ENCODE results near the gene SLC30A10. TPM values are rescaled to one million over a fixed set of nuclear protein-coding genes. Genes with fewer than 3 reads are reported as not detected.

The SLC30A10 gene
- total and polyA plus RNA-seq, 2 donors (not counting 1 experiment from before 2014, with no cell fraction given): 0.06 TPM; not detected in 1

- Mint-ChIP-seq H3K9me3 (ENCODE audit: insufficient read depth) (no peaks in the 10 kb centered on the region), H3K4me3 (no peak overlapping the region)
- CTCF ChIA-PET: no interaction called here
Observed at GRCh38 chr1:219902951-219903350, 25.4 kb downstream of the SLC30A10 start.

GRCh38 chr1:219900882-219901281, 27.5 kb downstream of the SLC30A10 start:
- no CpG with 5 or more reads among the region's 1 CpG for WGBS (ENCODE audit: insufficient coverage)
- Histone ChIP-seq H3K36me3 (replicated peaks in 1 of 2; ENCODE audit: control extremely low read depth in 1 of 2, control insufficient read depth in 1 of 2, extremely low read depth in 1 of 2, insufficient read depth in 2 of 2, low read length in 1 of 2) (no peaks in the 10 kb centered on the region), H3K4me2 (replicated peaks; ENCODE audit: low read depth, low read length, poor library complexity, severe bottlenecking) (no peak overlapping the region), H3K27me3 (replicated peaks in 1 of 4; ENCODE audit: control extremely low read depth in 1 of 4, control insufficient read depth in 3 of 4, insufficient read depth in 4 of 4, low read length in 3 of 4) (no peaks in the 10 kb centered on the region), H3K9ac (ENCODE audit: low read length) (no peak overlapping the region), H3K9me3 (ENCODE audit: control extremely low read depth in 1 of 3, control insufficient read depth in 2 of 3, insufficient read depth in 1 of 3, low read length in 2 of 3) (no peaks in the 10 kb centered on the region), H3K4me1 (ENCODE audit: control insufficient read depth in 2 of 2, insufficient read depth in 2 of 2, low read length in 2 of 2) (no peaks in the 10 kb centered on the region), H2AFZ (ENCODE audit: insufficient read depth, low read depth, low read length, poor library complexity, severe bottlenecking) (no peak overlapping the region), H3K79me2 (ENCODE audit: control insufficient read depth, insufficient read depth, low read length) (no peaks in the 10 kb centered on the region), H3K4me3 (ENCODE audit: control extremely low read depth in 1 of 5, extremely low read depth in 1 of 5, insufficient read depth in 1 of 5, low read depth in 2 of 5, low read length in 4 of 5) (no peak overlapping the region), H3K27ac (ENCODE audit: low read length in 2 of 2) (no peak overlapping the region), H4K20me1 (ENCODE audit: control insufficient read depth, insufficient read depth, low read length, poor library complexity, severe bottlenecking) (no peaks in the 10 kb centered on the region)
- ChIA-PET POLR2A (no interaction called here), CTCF (no interaction called here)
- TF ChIP-seq EZH2 (IDR thresholded peaks at IDR 0.05; ENCODE audit: borderline replicate concordance, insufficient read depth, low read depth, low read length, poor library complexity, severe bottlenecking): no peak
- no peak for TF ChIP-seq CTCF (IDR thresholded peaks at IDR 0.05)
- Mint-ChIP-seq H3K27ac (no peak overlapping the region), H3K9me3 (ENCODE audit: insufficient read depth) (no peaks in the 10 kb centered on the region), H3K4me3 (no peak overlapping the region), H3K27me3 (peaks cover 12% of the 10 kb centered on the region), H3K4me1 (no peaks in the 10 kb centered on the region)
- intact Hi-C loops (cut with micrococcal nuclease): no loop called here
- ATAC-seq (ENCODE audit: low read depth): no peak
- DNase-seq: no peak

More at GRCh38 chr1:219902951-219903350, 25.4 kb downstream of the SLC30A10 start:
- POLR2A ChIA-PET: no interaction called here
- Mint-ChIP-seq H3K4me1 (peaks cover 3% of the 10 kb centered on the region), H3K27ac (no peak overlapping the region), H3K27me3 (peaks cover 13% of the 10 kb centered on the region)
- Histone ChIP-seq H2AFZ (ENCODE audit: insufficient read depth, low read depth, low read length, poor library complexity, severe bottlenecking) (no peak overlapping the region), H3K27ac (ENCODE audit: low read length in 2 of 2) (no peak overlapping the region), H3K79me2 (ENCODE audit: control insufficient read depth, insufficient read depth, low read length) (no peaks in the 10 kb centered on the region), H3K4me1 (ENCODE audit: control insufficient read depth in 2 of 2, insufficient read depth in 2 of 2, low read length in 2 of 2) (no peaks in the 10 kb centered on the region), H3K27me3 (replicated peaks in 1 of 4; ENCODE audit: control extremely low read depth in 1 of 4, control insufficient read depth in 3 of 4, insufficient read depth in 4 of 4, low read length in 3 of 4) (peaks cover 0 to 2% (median 0%) of the 10 kb centered on the region in 4 experiments), H3K4me3 (ENCODE audit: control extremely low read depth in 1 of 5, extremely low read depth in 1 of 5, insufficient read depth in 1 of 5, low read depth in 2 of 5, low read length in 4 of 5) (no peak overlapping the region), H3K9ac (ENCODE audit: low read length) (no peak overlapping the region), H3K4me2 (replicated peaks; ENCODE audit: low read depth, low read length, poor library complexity, severe bottlenecking) (no peak overlapping the region), H4K20me1 (ENCODE audit: control insufficient read depth, insufficient read depth, low read length, poor library complexity, severe bottlenecking) (no peaks in the 10 kb centered on the region), H3K9me3 (ENCODE audit: control extremely low read depth in 1 of 3, control insufficient read depth in 2 of 3, insufficient read depth in 1 of 3, low read length in 2 of 3) (no peaks in the 10 kb centered on the region), H3K36me3 (replicated peaks in 1 of 2; ENCODE audit: control extremely low read depth in 1 of 2, control insufficient read depth in 1 of 2, extremely low read depth in 1 of 2, insufficient read depth in 2 of 2, low read length in 1 of 2) (no peaks in the 10 kb centered on the region)
- no peak for TF ChIP-seq CTCF (IDR thresholded peaks at IDR 0.05)
- no peak for TF ChIP-seq EZH2 (IDR thresholded peaks at IDR 0.05; ENCODE audit: borderline replicate concordance, insufficient read depth, low read depth, low read length, poor library complexity, severe bottlenecking)
- intact Hi-C loops (cut with micrococcal nuclease): no loop called here
- DNase-seq (no peak), ATAC-seq (ENCODE audit: low read depth) (no peak)
- WGBS (ENCODE audit: insufficient coverage): 75% methylated on average over 1 of the region's 4 CpGs
